Spinal cord (tissue), 10 donors: ENCODE data around the gene SP5. TPM values are rescaled to one million over a fixed set of nuclear protein-coding genes. Genes with fewer than 3 reads are reported as not detected.

ENCODE experiments used
- DNase-seq, 6 donors: peaks; one replicate each; pipeline versions ENCODE4 v3.0.0 to v3.0.0-alpha.2; 2013 to 2015; ENCODE audit warnings: low spot score in 6 of 6, low read depth in 4 of 6
- H3K27ac ChIP-seq: one replicate; pipeline ENCODE4 v1.5.1; 2013; ENCODE audit warnings: low read depth, low read length, control low read depth
- H3K27me3 ChIP-seq: one replicate; pipeline ENCODE4 v1.6.1; 2013; ENCODE audit warnings: low read length; ENCODE audit not compliant: control insufficient read depth, insufficient read depth
- H3K36me3 ChIP-seq: one replicate; pipeline ENCODE4 v1.6.1; 2013; ENCODE audit warnings: low read length; ENCODE audit not compliant: control insufficient read depth, insufficient read depth
- H3K4me1 ChIP-seq: one replicate; pipeline ENCODE4 v1.6.1; 2013; ENCODE audit warnings: low read length; ENCODE audit not compliant: control insufficient read depth, insufficient read depth
- H3K4me3 ChIP-seq: one replicate; pipeline ENCODE4 v1.5.1; 2013; ENCODE audit warnings: low read depth, low read length, control low read depth
- H3K9me3 ChIP-seq: one replicate; pipeline ENCODE4 v1.6.1; 2013; ENCODE audit warnings: low read length; ENCODE audit not compliant: control insufficient read depth, insufficient read depth
- WGBS: methylation state at CpG from one replicate; pipeline ENCODE4 v1.1.5; 2013; ENCODE audit warnings: missing lambda C conversion rate; ENCODE audit not compliant: insufficient coverage; 5-methylcytosine and 5-hydroxymethylcytosine counted together
- polyA plus RNA-seq, 2 donors: library from polyadenylated mRNA; unstranded; fragments of 120-200 nt; gene quantifications; one replicate each; pipeline ENCODE4 v1.2.1, GENCODE V29; 2013; ENCODE audit not compliant: insufficient read length in 2 of 2
- total RNA-seq, 2 donors: library from RNA; depleted of rRNA in 1 of 2; stranded (reverse); fragments of 120-200 nt in 1 of 2; fragments of >200 nt in 1 of 2; gene quantifications; one replicate each; pipeline versions ENCODE4 v1.2.3 to v1.2.4, GENCODE V29; 2013 to 2014
- donor health status: healthy.

The SP5 gene
- total and polyA plus RNA-seq, 4 donors: 0.99 to 5.5 (median 3.0) TPM

GRCh38 chr2:170681311-170681710 lies 33.8 kb upstream of the SP5 start:
- H3K36me3 ChIP-seq: no peaks in the 10 kb centered on the region
- H3K27ac ChIP-seq: no peak overlapping the region
- H3K4me1 ChIP-seq: no peaks in the 10 kb centered on the region
- no peaks in the 10 kb centered on the region for H3K9me3 ChIP-seq
- 75% methylated on average over 1 of the region's 1 CpG for WGBS
- H3K27me3 ChIP-seq: no peaks in the 10 kb centered on the region
- DNase-seq: peak in 2 of 6 donors; percentile 10 to 57
- no peak overlapping the region for H3K4me3 ChIP-seq

GRCh38 chr2:170685591-170685990 lies 29.5 kb upstream of the SP5 start:
- Histone ChIP-seq H3K4me3 (no peak overlapping the region), H3K4me1 (no peaks in the 10 kb centered on the region), H3K9me3 (no peaks in the 10 kb centered on the region), H3K36me3 (no peaks in the 10 kb centered on the region), H3K27me3 (no peaks in the 10 kb centered on the region), H3K27ac (no peak overlapping the region)
- DNase-seq: no peak
- 62% methylated on average over 2 of the region's 4 CpGs for WGBS

GRCh38 chr2:170689481-170689880 lies 25.7 kb upstream of the SP5 start:
- Histone ChIP-seq H3K9me3 (no peaks in the 10 kb centered on the region), H3K36me3 (no peaks in the 10 kb centered on the region), H3K4me1 (no peaks in the 10 kb centered on the region), H3K4me3 (no peak overlapping the region), H3K27me3 (no peaks in the 10 kb centered on the region), H3K27ac (no peak overlapping the region)
- WGBS: 90% methylated on average over 2 of the region's 5 CpGs
- DNase-seq: no peak

GRCh38 chr2:170690640-170691039 lies 24.5 kb upstream of the SP5 start:
- 80% methylated on average over 2 of the region's 8 CpGs for WGBS
- Histone ChIP-seq H3K4me3 (no peak overlapping the region), H3K36me3 (no peaks in the 10 kb centered on the region), H3K27me3 (no peaks in the 10 kb centered on the region), H3K9me3 (no peaks in the 10 kb centered on the region), H3K27ac (no peak overlapping the region), H3K4me1 (peaks cover 6% of the 10 kb centered on the region)
- no peak for DNase-seq

- no peaks in the 10 kb centered on the region for H3K36me3 ChIP-seq
- peaks cover 9% of the 10 kb centered on the region for H3K4me1 ChIP-seq
- 68% methylated on average over 7 of the region's 11 CpGs for WGBS
- H3K27ac ChIP-seq: no peak overlapping the region
- H3K9me3 ChIP-seq: no peaks in the 10 kb centered on the region
- no peak overlapping the region for H3K4me3 ChIP-seq
- no peak for DNase-seq
- no peaks in the 10 kb centered on the region for H3K27me3 ChIP-seq
Measured at GRCh38 chr2:170694316-170694715, 20.8 kb upstream of the SP5 start.

- no peak overlapping the region for H3K4me3 ChIP-seq
- peak in 1 of 6 donors; percentile 50 for DNase-seq
- H3K27me3 ChIP-seq: no peaks in the 10 kb centered on the region
- 30% methylated on average over 2 of the region's 6 CpGs for WGBS
- H3K9me3 ChIP-seq: no peaks in the 10 kb centered on the region
- H3K36me3 ChIP-seq: no peaks in the 10 kb centered on the region
- H3K4me1 ChIP-seq: peaks cover 9% of the 10 kb centered on the region
- H3K27ac ChIP-seq: no peak overlapping the region
Measured at GRCh38 chr2:170695521-170696410, 19.4 kb upstream of the SP5 start.

- whole genome bisulfite sequencing: 88% methylated on average over 3 of the region's 3 CpGs
- no peak overlapping the region for H3K4me3 ChIP-seq
- H3K9me3 ChIP-seq: no peaks in the 10 kb centered on the region
Measured at GRCh38 chr2:170696948-170697347, 18.2 kb upstream of the SP5 start.

GRCh38 chr2:170701011-170701410 lies 14.1 kb upstream of the SP5 start:
- 64% methylated on average over 2 of the region's 4 CpGs for WGBS
- Histone ChIP-seq H3K36me3 (no peaks in the 10 kb centered on the region), H3K4me3 (no peak overlapping the region), H3K27ac (no peak overlapping the region), H3K9me3 (no peaks in the 10 kb centered on the region), H3K4me1 (no peaks in the 10 kb centered on the region), H3K27me3 (no peaks in the 10 kb centered on the region)
- no peak for DNase-seq

More at GRCh38 chr2:170696948-170697347, 18.2 kb upstream of the SP5 start:
- Histone ChIP-seq H3K27ac (no peak overlapping the region), H3K27me3 (no peaks in the 10 kb centered on the region), H3K36me3 (no peaks in the 10 kb centered on the region), H3K4me1 (peaks cover 9% of the 10 kb centered on the region)
- no peak for DNase-seq

- Histone ChIP-seq H3K9me3 (no peaks in the 10 kb centered on the region), H3K4me3 (no peak overlapping the region), H3K27ac (no peak overlapping the region), H3K4me1 (no peaks in the 10 kb centered on the region), H3K36me3 (no peaks in the 10 kb centered on the region), H3K27me3 (peaks cover 6% of the 10 kb centered on the region)
- no peak for DNase-seq
- 69% methylated on average over 2 of the region's 4 CpGs for WGBS
Measured at GRCh38 chr2:170703776-170704476, 11.2 kb upstream of the SP5 start.
